Transverse colon (tissue), 4 donors: ENCODE measurements around the gene RUFY2. TPM values are rescaled to one million over a fixed set of nuclear protein-coding genes. Genes with fewer than 3 reads are reported as not detected.
A peak's percentile ranks its signal among the peaks of the same experiment; 100 is the strongest.

Source experiments
- DNase-seq: peaks from one replicate; pipeline ENCODE4 v3.0.0-alpha.2; 2019
- H3K27ac ChIP-seq, 4 donors: fragments of 200-600 bp; sonication (generic); 2 replicates each; pipeline ENCODE4 v1.5.1; 2016 to 2018; ENCODE audit warnings: inconsistent platforms in 4 of 4
- H3K27me3 ChIP-seq: fragments of 200-600 bp; sonication (generic); 2 replicates; pipeline ENCODE4 v1.5.1; 2017; ENCODE audit warnings: inconsistent platforms
- H3K36me3 ChIP-seq, 4 donors: fragments of 200-600 bp; sonication (generic); 2 replicates each; pipeline ENCODE4 v1.5.1; 2017 to 2019; ENCODE audit warnings: inconsistent platforms in 4 of 4
- H3K4me1 ChIP-seq, 4 donors: fragments of 200-600 bp; sonication (generic); 2 replicates each; pipeline ENCODE4 v1.5.1; 2017 to 2020; ENCODE audit warnings: inconsistent platforms in 4 of 4
- H3K4me3 ChIP-seq, 4 donors: fragments of 200-600 bp; sonication (generic); 1 replicate in 1 of 4; 2 replicates in 3 of 4; pipeline versions ENCODE4 v1.5.1 to v1.6.1; 2017 to 2019; ENCODE audit warnings: inconsistent platforms in 4 of 4
- H3K9me3 ChIP-seq, 2 donors: fragments of 200-600 bp; sonication (generic); 2 replicates each; pipeline ENCODE4 v1.5.1; 2017 to 2019; ENCODE audit warnings: inconsistent platforms in 2 of 2
- CTCF ChIP-seq, 5 experiments: fragments of 200-600 bp in 3 of 5; fragments of 450-650 bp in 2 of 5; sonication (generic) in 3 of 5; IDR thresholded peaks; 1 replicate in 2 of 5; 2 replicates in 3 of 5; pipeline ENCODE4 v1.5.1; 2016 to 2017; ENCODE audit warnings: antibody characterized with exemption in 5 of 5, inconsistent platforms in 3 of 5, mild to moderate bottlenecking in 2 of 5, moderate library complexity in 1 of 5
- EP300 ChIP-seq: sonication (generic); formaldehyde crosslinking; IDR thresholded peaks from one replicate; pipeline ENCODE4 v1.6.1; 2017; ENCODE audit warnings: antibody characterized with exemption, low read depth
- POLR2A ChIP-seq: fragments of 450-650 bp; IDR thresholded peaks from one replicate; pipeline ENCODE4 v1.6.1; 2016; ENCODE audit warnings: antibody characterized with exemption, mild to moderate bottlenecking, moderate library complexity
- POLR2AphosphoS5 ChIP-seq, 3 donors: sonication (generic); formaldehyde crosslinking; IDR thresholded peaks; one replicate each; pipeline ENCODE4 v1.6.1; 2016; ENCODE audit warnings: antibody characterized with exemption in 3 of 3
- WGBS, 2 donors: methylation state at CpG; one replicate each; pipeline ENCODE4 v1.1.5; 2018; ENCODE audit warnings: low coverage in 1 of 2; 5-methylcytosine and 5-hydroxymethylcytosine counted together
- in situ Hi-C, 4 donors: fragments of 200-750 bp; cut with MboI; loops; one replicate each; pipeline versions ENCODE4 v1.15.0 to v1.15.1; 2017; ENCODE audit warnings: low sequenced_read_pairs in 3 of 4, low pct_ligation_motif_present in 1 of 4, low pct_unique_long_range_greater_than_20kb in 1 of 4
- intact Hi-C: fragments of 100-400 bp; cut with DNase I; formaldehyde crosslinking; loops from one replicate; pipeline ENCODE4 v1.15.1; 2023; ENCODE audit warnings: low total_unique reads
- total RNA-seq, 4 donors: library from RNA; depleted of rRNA; stranded (reverse); fragments of >200 nt; gene quantifications; one replicate each; pipeline ENCODE4 v1.1.0, GENCODE V29; 2016

RUFY2 gene
- total RNA-seq, 4 donors from 2014 or later = 7.9 to 34.8 (median 22.8) TPM

- no peak overlapping the region for H3K4me3 ChIP-seq
- in situ Hi-C loops = loop anchor here in 3 of 4 donors (10.0 to 25.0 kb wide), 2 partner anchors 89 to 442 kb away; no protein-coding TSS in a partner anchor
These were observed 103.1 kb downstream of the RUFY2 start for GRCh38 chr10:68303849-68304412.

GRCh38 chr10:68302871-68303270 is 104.2 kb downstream of the RUFY2 start:
- Histone ChIP-seq H3K36me3 (no peaks in the 10 kb centered on the region), H3K9me3 (no peaks in the 10 kb centered on the region), H3K27ac (peak overlapping the region in 2 of 4 donors; percentile 3 to 44), H3K4me1 (peaks cover 0 to 44% (median 11%) of the 10 kb centered on the region in 4 donors), H3K4me3 (no peak overlapping the region), H3K27me3 (no peaks in the 10 kb centered on the region)
- intact Hi-C loops = no loop called here
- WGBS, 2 donors = 76 to 78% methylated on average over 5 of the region's 5 CpGs
- TF ChIP-seq POLR2A (no peak), EP300 (no peak), CTCF (IDR thresholded peaks at IDR 0.05) (no peak), POLR2AphosphoS5 (IDR thresholded peaks at IDR 0.05) (no peak)
- DNase-seq = no peak
- in situ Hi-C loops = loop anchor here in 3 of 4 donors (10.0 to 25.0 kb wide), 2 partner anchors 88 to 441 kb away; no protein-coding TSS in a partner anchor

More at GRCh38 chr10:68303849-68304412, 103.1 kb downstream of the RUFY2 start:
- TF ChIP-seq CTCF (IDR thresholded peaks at IDR 0.05) (peak in 2 of 5 experiments; percentile 27 to 29), POLR2AphosphoS5 (IDR thresholded peaks at IDR 0.05) (no peak)
- intact Hi-C loops = no loop called here
- no peaks in the 10 kb centered on the region for H3K9me3 ChIP-seq
- WGBS, 2 donors = 43 to 47% methylated on average over 6 to 7 of the region's 7 CpGs
- peak overlapping the region; percentile 31 to 76 (median 54) for H3K27ac ChIP-seq
- H3K27me3 ChIP-seq = no peaks in the 10 kb centered on the region
- H3K4me1 ChIP-seq = peaks cover 0 to 44% (median 11%) of the 10 kb centered on the region in 4 donors
- no peaks in the 10 kb centered on the region for H3K36me3 ChIP-seq
- DNase-seq = peak; percentile 70

- intact Hi-C loops = no loop called here
- 58 to 80% methylated on average over 1 to 2 of the region's 2 CpGs for WGBS, 2 donors
- H3K4me1 ChIP-seq = peaks cover 0 to 44% (median 11%) of the 10 kb centered on the region in 4 donors
- no peaks in the 10 kb centered on the region for H3K27me3 ChIP-seq
- no peaks in the 10 kb centered on the region for H3K36me3 ChIP-seq
- DNase-seq = no peak
- TF ChIP-seq POLR2AphosphoS5 (IDR thresholded peaks at IDR 0.05) (no peak), CTCF (IDR thresholded peaks at IDR 0.05) (no peak), EP300 (no peak), POLR2A (no peak)
- H3K4me3 ChIP-seq = no peak overlapping the region
- H3K9me3 ChIP-seq = no peaks in the 10 kb centered on the region
- peak overlapping the region in 2 of 4 donors; percentile 3 to 44 for H3K27ac ChIP-seq
- in situ Hi-C loops = loop anchor here in 3 of 4 donors (10.0 to 25.0 kb wide), 2 partner anchors 88 to 440 kb away; no protein-coding TSS in a partner anchor
These were observed 104.6 kb downstream of the RUFY2 start for GRCh38 chr10:68302503-68302823.

- peak overlapping the region in 2 of 4 donors; percentile 3 to 44 for H3K27ac ChIP-seq
- peaks cover 0 to 41% (median 11%) of the 10 kb centered on the region in 4 donors for H3K4me1 ChIP-seq
- no peak overlapping the region for H3K4me3 ChIP-seq
- H3K27me3 ChIP-seq = no peaks in the 10 kb centered on the region
- no peak for DNase-seq
- in situ Hi-C loops (loop anchor here in 3 of 4 donors (10.0 to 25.0 kb wide), 2 partner anchors 87 to 440 kb away; no protein-coding TSS in a partner anchor), intact Hi-C loops (no loop called here)
- no peaks in the 10 kb centered on the region for H3K9me3 ChIP-seq
- TF ChIP-seq POLR2A (no peak), CTCF (IDR thresholded peaks at IDR 0.05) (peak; percentile 44 to 69 (median 51)), EP300 (no peak), POLR2AphosphoS5 (IDR thresholded peaks at IDR 0.05) (no peak)
- 32 to 36% methylated on average over 4 to 6 of the region's 6 CpGs for WGBS, 2 donors
- no peaks in the 10 kb centered on the region for H3K36me3 ChIP-seq
These were observed 105.1 kb downstream of the RUFY2 start for GRCh38 chr10:68301790-68302502.
